K562 (cell line): ENCODE results near the gene CHN2. TPM values are rescaled to one million over a fixed set of nuclear protein-coding genes. Genes with fewer than 3 reads are reported as not detected.

ENCODE experiments used
- ATAC-seq: fragments of 200-7000 bp; cut with Tn5 transposase; 3 replicates; pipeline ENCODE4 v1.9.1; 2020; ENCODE audit warnings: moderate library complexity
- BruUV-seq: library from RNA; stranded (reverse); fragments of 400-500 nt; replicated peaks from 2 replicates; lab custom pipeline; 2021; lab: Mats Ljungman, UMichigan
- CTCF ChIA-PET: fragments of 300-600 bp; formaldehyde crosslinking; extraction: SDS; loops from one replicate; lab custom pipeline; 2021; ENCODE audit warnings: low intra/inter-chr PET ratio; lab: Yijun Ruan, JAX
- POLR2A ChIA-PET: fragments of 300-600, 350-650 bp; sonication (Branson Sonifier 250); formaldehyde crosslinking; extraction: SDS; loops from one replicate; lab custom pipeline; 2021; ENCODE audit warnings: antibody characterized with exemption, inconsistent platforms; lab: Yijun Ruan, JAX
- DNase-seq, 4 experiments: peaks; one replicate each; pipeline versions ENCODE4 v3.0.0 to v3.0.0-alpha.2; 2011 to 2018; ENCODE audit warnings: low spot score in 3 of 4, mixed read lengths in 3 of 4; ENCODE audit errors: extremely low read depth in 1 of 4
- FAIRE-seq: peaks from 2 replicates; lab custom pipeline; 2011; peaks lifted over from hg19 to GRCh38; lab: Jason Lieb, UNC
- H2AFZ ChIP-seq: 2 replicates; pipeline ENCODE4 v1.6.0; 2011; ENCODE audit warnings: low read depth, low read length, control low read depth, inconsistent platforms
- H3K27ac ChIP-seq: fragments of 200-600 bp; 3 replicates; pipeline ENCODE4 v1.8.0; 2011; ENCODE audit warnings: low read depth, mild to moderate bottlenecking, control low read depth, inconsistent platforms, low read length, moderate library complexity, mixed read lengths; ENCODE audit errors: extremely low read depth
- H3K27me3 ChIP-seq, 2 experiments: fragments of 300-600 bp in 1 of 2; 2 replicates in 1 of 2; 3 replicates in 1 of 2; pipeline versions ENCODE4 v1.6.0 to v1.8.0; 2011; ENCODE audit warnings: inconsistent platforms in 2 of 2, low read length in 2 of 2, mild to moderate bottlenecking in 1 of 2, mixed read lengths in 1 of 2, moderate library complexity in 1 of 2; ENCODE audit not compliant: control insufficient read depth in 2 of 2, insufficient read depth in 2 of 2
- H3K36me3 ChIP-seq: fragments of 300-600 bp; 3 replicates; pipeline ENCODE4 v1.8.0; 2011; ENCODE audit warnings: mild to moderate bottlenecking, low read length, inconsistent platforms; ENCODE audit not compliant: control insufficient read depth, insufficient read depth
- H3K4me1 ChIP-seq, 2 experiments: fragments of 200-600 bp in 1 of 2; replicated peaks in 1 of 2; 2 replicates in 1 of 2; 3 replicates in 1 of 2; pipeline versions ENCODE4 v1.5.1 to v1.8.0; 2011; ENCODE audit warnings: inconsistent platforms in 2 of 2, low read length in 2 of 2, mild to moderate bottlenecking in 1 of 2, mixed read lengths in 1 of 2, moderate library complexity in 1 of 2; ENCODE audit not compliant: control insufficient read depth in 2 of 2, insufficient read depth in 2 of 2
- H3K4me2 ChIP-seq: 2 replicates; pipeline ENCODE4 v1.6.1; 2011; ENCODE audit warnings: low read length, control low read depth, inconsistent platforms, mixed read lengths; ENCODE audit not compliant: insufficient read depth
- H3K4me3 ChIP-seq: fragments of 200-600 bp; sonication (generic), shearing (Covaris generic); 2 replicates; pipeline ENCODE4 v1.5.1; 2016; ENCODE audit warnings: control low read depth, inconsistent platforms
- H3K79me2 ChIP-seq: fragments of 200-600 bp; 3 replicates; pipeline ENCODE4 v1.8.0; 2011; ENCODE audit warnings: low read length, inconsistent platforms; ENCODE audit not compliant: control insufficient read depth, insufficient read depth
- H3K9ac ChIP-seq, 2 experiments: 2 replicates each; pipeline versions ENCODE4 v1.6.0 to v1.6.1; 2011; ENCODE audit warnings: low read depth in 2 of 2, low read length in 2 of 2, control low read depth in 1 of 2, inconsistent platforms in 1 of 2, mild to moderate bottlenecking in 1 of 2, mixed read lengths in 1 of 2; ENCODE audit not compliant: insufficient read depth in 1 of 2
- H3K9me1 ChIP-seq: one replicate; pipeline ENCODE4 v1.6.0; 2011; ENCODE audit warnings: inconsistent platforms, mild to moderate bottlenecking, low read length, moderate library complexity; ENCODE audit not compliant: control insufficient read depth, insufficient read depth
- H3K9me3 ChIP-seq: replicated peaks from 2 replicates; pipeline ENCODE4 v1.5.1; 2011; ENCODE audit warnings: low read depth, low read length, inconsistent platforms; ENCODE audit not compliant: control insufficient read depth, insufficient read depth
- H4K20me1 ChIP-seq: replicated peaks from 2 replicates; pipeline ENCODE4 v1.6.1; 2011; ENCODE audit warnings: low read length, inconsistent platforms, mixed read lengths; ENCODE audit not compliant: control insufficient read depth, insufficient read depth
- ARHGAP35 ChIP-seq: fragments of 450-650 bp; IDR thresholded peaks from 2 replicates; pipeline ENCODE4 v1.6.1; 2018; ENCODE audit not compliant: partially characterized antibody
- BRD4 ChIP-seq: fragments of 200-600 bp; sonication (generic); IDR thresholded peaks from 2 replicates; pipeline ENCODE4 v1.6.1; 2017; ENCODE audit warnings: inconsistent platforms
- EP400 ChIP-seq: fragments of 450-650 bp; IDR thresholded peaks from 2 replicates; pipeline ENCODE4 v1.6.1; 2017; ENCODE audit warnings: antibody characterized with exemption, mild to moderate bottlenecking, moderate library complexity
- GATAD2B ChIP-seq: fragments of 450-650 bp; IDR thresholded peaks from 2 replicates; pipeline ENCODE4 v1.6.1; 2017; ENCODE audit warnings: mild to moderate bottlenecking, borderline replicate concordance
- HCFC1 ChIP-seq: IDR thresholded peaks from 2 replicates; pipeline ENCODE4 v1.6.1; 2012; ENCODE audit warnings: low read depth, low read length, improper control_type of control experiment
- XRCC3 ChIP-seq: fragments of 450-650 bp; IDR thresholded peaks from 2 replicates; pipeline ENCODE4 v1.6.1; 2017; ENCODE audit warnings: mild to moderate bottlenecking, moderate library complexity
- ZFPM2 ChIP-seq: fragments of 250-450 bp; sonication (Bioruptor Pico); IDR thresholded peaks from 2 replicates; pipeline ENCODE4 v1.5.1; 2022; ENCODE audit warnings: mild to moderate bottlenecking
- ZFX ChIP-seq: sonication (generic); formaldehyde crosslinking; IDR thresholded peaks from 2 replicates; pipeline ENCODE4 v1.8.0; 2022; ENCODE audit warnings: mild to moderate bottlenecking, missing genetic modification reagents, moderate library complexity
- ZNF175 ChIP-seq: fragments of 200-800 bp; sonication (Bioruptor generic); IDR thresholded peaks from 2 replicates; pipeline ENCODE4 v1.6.1; 2016; ENCODE audit warnings: low read depth, mild to moderate bottlenecking, missing genetic modification characterization, missing compliant biosample characterization
- ZNF79 ChIP-seq: fragments of 250-450 bp; sonication (Bioruptor Pico); IDR thresholded peaks from 2 replicates; pipeline ENCODE4 v1.4.0; 2020; ENCODE audit warnings: low read depth, mild to moderate bottlenecking, moderate library complexity
- WGBS: fragments of 100-300 bp; shearing (Covaris generic); methylation state at CpG from one replicate; pipeline ENCODE4 v1.1.6; 2016; ENCODE audit warnings: low coverage, mixed read lengths; ENCODE audit not compliant: insufficient coverage; ENCODE audit errors: missing lambda C conversion rate; 5-methylcytosine and 5-hydroxymethylcytosine counted together
- in situ Hi-C: fragments of 300-500 bp; cut with MboI; formaldehyde crosslinking; loops from 4 replicates; pipeline ENCODE4 v1.15.0; 2018; ENCODE audit warnings: inconsistent platforms, mixed read lengths
- intact Hi-C: fragments of 100-400 bp; cut with micrococcal nuclease; formaldehyde crosslinking; loops from 2 replicates; pipeline ENCODE4 v1.14.2; 2022
- polyA plus RNA-seq, 8 experiments: library from polyadenylated mRNA; depleted of rRNA in 4 of 8; stranded (reverse) in 5 of 8; unstranded in 3 of 8; fragments of >200 nt; fragmentation: Nextera tagmentation in 2 of 8; fragmentation: Illumina TruSeq in 1 of 8; extraction: Ambion mirVana in 2 of 8; extraction: Trizol in 1 of 8; gene quantifications; 2 replicates each; pipeline versions ENCODE4 v1.2.1 to v1.2.3, GENCODE V29; 2011 to 2014; ENCODE audit warnings: inconsistent platforms in 1 of 8, missing spikeins in 1 of 8
- total RNA-seq, 7 experiments: library from RNA; depleted of rRNA in 6 of 7; stranded (reverse); fragments of >200 nt in 6 of 7; fragmentation: Illumina TruSeq in 2 of 7; extraction: Trizol in 2 of 7; gene quantifications; 2 replicates each; pipeline versions ENCODE4 v1.2.1 to v1.2.3, GENCODE V29; 2011 to 2021; ENCODE audit warnings: low replicate concordance in 1 of 7
- TF ChIP-seq, protein P1 (sequence below): fragments of 450-650 bp; formaldehyde crosslinking; IDR thresholded peaks from 2 replicates; pipeline ENCODE4 v1.4.0; 2020; ENCODE audit warnings: mild to moderate bottlenecking, moderate library complexity

Gene CHN2
- total and polyA plus RNA-seq, 9 of the 15 experiments (the other 6 are each of a cell fraction or from before 2014, with no cell fraction given) = 0.12 to 2.1 (median 0.31) TPM; not detected in 1

- H2AFZ ChIP-seq = no peak overlapping the region
- intact Hi-C loops = no loop called here
- no peaks in the 10 kb centered on the region; the same call in 1 of the 2 replicates for H4K20me1 ChIP-seq
- no peak for FAIRE-seq
- ChIA-PET POLR2A (interaction anchor here (0.8 kb wide), 1 partner anchor 140 kb away, joined by 3 read pairs; no protein-coding TSS in a partner anchor), CTCF (no interaction called here)
- H3K4me2 ChIP-seq = no peak overlapping the region
- no peak overlapping the region for H3K4me3 ChIP-seq
- H3K79me2 ChIP-seq = no peaks in the 10 kb centered on the region
- DNase-seq = no peak
- no peak for ATAC-seq
- TF ChIP-seq GATAD2B = no peak
- TF ChIP-seq EP400 = no peak
- TF ChIP-seq, protein P1, sequence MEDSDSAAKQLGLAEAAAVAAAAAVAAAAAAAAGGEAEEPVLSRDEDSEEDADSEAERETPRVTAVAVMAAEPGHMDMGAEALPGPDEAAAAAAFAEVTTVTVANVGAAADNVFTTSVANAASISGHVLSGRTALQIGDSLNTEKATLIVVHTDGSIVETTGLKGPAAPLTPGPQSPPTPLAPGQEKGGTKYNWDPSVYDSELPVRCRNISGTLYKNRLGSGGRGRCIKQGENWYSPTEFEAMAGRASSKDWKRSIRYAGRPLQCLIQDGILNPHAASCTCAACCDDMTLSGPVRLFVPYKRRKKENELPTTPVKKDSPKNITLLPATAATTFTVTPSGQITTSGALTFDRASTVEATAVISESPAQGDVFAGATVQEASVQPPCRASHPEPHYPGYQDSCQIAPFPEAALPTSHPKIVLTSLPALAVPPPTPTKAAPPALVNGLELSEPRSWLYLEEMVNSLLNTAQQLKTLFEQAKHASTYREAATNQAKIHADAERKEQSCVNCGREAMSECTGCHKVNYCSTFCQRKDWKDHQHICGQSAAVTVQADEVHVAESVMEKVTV (CRISPR knock-in tag) = no peak
- no peak for TF ChIP-seq ARHGAP35
- TF ChIP-seq XRCC3 = no peak
- no peak for TF ChIP-seq BRD4
- TF ChIP-seq HCFC1 = no peak
- no peak for TF ChIP-seq ZNF79 (CRISPR knock-in tag)
- no peak for TF ChIP-seq ZFPM2
- no peak for TF ChIP-seq ZNF175
- TF ChIP-seq ZFX = no peak
- no peak overlapping the region for H3K27ac ChIP-seq
- H3K9me3 ChIP-seq = no peaks in the 10 kb centered on the region
- peaks cover 7 to 17% of the 10 kb centered on the region in 2 experiments; a peak in 3 of 5 replicates for H3K27me3 ChIP-seq
- H3K9me1 ChIP-seq = no peaks in the 10 kb centered on the region
- no TSS peak for BruUV-seq
- in situ Hi-C loops = no loop called here
- 7% methylated on average over 7 of the region's 7 CpGs for WGBS
- H3K4me1 ChIP-seq = no peaks in the 10 kb centered on the region
- no peaks in the 10 kb centered on the region for H3K36me3 ChIP-seq
- no peak overlapping the region for H3K9ac ChIP-seq
Measured at GRCh38 chr7:29458933-29459332, 264.4 kb downstream of the CHN2 start.
